Gastrocnemius medialis (tissue), 4 donors: ENCODE results near the gene EIF3F.

Experiments used
- CTCF ChIP-seq, 5 experiments: fragments of 450-650 bp in 3 of 5; fragments of 200-600 bp in 2 of 5; sonication (generic) in 2 of 5; IDR thresholded peaks in 4 of 5; conservative IDR thresholded peaks in 1 of 5; 1 replicate in 4 of 5; 2 replicates in 1 of 5; pipeline ENCODE4 v1.5.1; 2016 to 2019; ENCODE audit warnings: antibody characterized with exemption in 5 of 5, mild to moderate bottlenecking in 3 of 5, moderate library complexity in 3 of 5
- POLR2A ChIP-seq, 2 donors: fragments of 450-650 bp; IDR thresholded peaks; one replicate each; pipeline ENCODE4 v1.6.1; 2017; ENCODE audit warnings: antibody characterized with exemption in 2 of 2, mild to moderate bottlenecking in 2 of 2, moderate library complexity in 2 of 2

- TF ChIP-seq POLR2A (IDR thresholded peaks at IDR 0.05) (no peak), CTCF (IDR thresholded peaks at IDR 0.05 in 4 of 5, conservative IDR thresholded peaks at IDR 0.05 in 1 of 5) (no peak)
Observed at GRCh38 chr11:7981619-7982157, 5.4 kb upstream of the EIF3F start.
